Liver (tissue), 9 donors: ENCODE data around the gene FILIP1. TPM values are rescaled to one million over a fixed set of nuclear protein-coding genes. Genes with fewer than 3 reads are reported as not detected.
A peak's percentile ranks its signal among the peaks of the same experiment; 100 is the strongest.

ENCODE experiments used
- DNase-seq: peaks from one replicate; pipeline ENCODE4 v3.0.0-alpha.2; 2017; ENCODE audit warnings: low spot score
- H3K27ac ChIP-seq, 2 donors: one replicate each; pipeline ENCODE4 v1.7.0; 2013; ENCODE audit warnings: inconsistent platforms in 2 of 2, low read length in 2 of 2, control low read depth in 1 of 2, low read depth in 1 of 2, mild to moderate bottlenecking in 1 of 2
- H3K27me3 ChIP-seq, 4 donors: one replicate each; pipeline versions ENCODE4 v1.6.1 to v1.7.0; 2013; ENCODE audit warnings: low read length in 3 of 4, inconsistent platforms in 1 of 4, mild to moderate bottlenecking in 1 of 4, moderate library complexity in 1 of 4; ENCODE audit not compliant: control insufficient read depth in 4 of 4, insufficient read depth in 4 of 4
- H3K36me3 ChIP-seq, 4 donors: one replicate each; pipeline versions ENCODE4 v1.6.1 to v1.7.0; 2013; ENCODE audit warnings: low read length in 3 of 4, mild to moderate bottlenecking in 3 of 4, low read depth in 1 of 4, moderate library complexity in 1 of 4; ENCODE audit not compliant: control insufficient read depth in 4 of 4, insufficient read depth in 3 of 4
- H3K4me1 ChIP-seq, 4 donors: one replicate each; pipeline versions ENCODE4 v1.6.1 to v1.7.0; 2013; ENCODE audit warnings: low read length in 3 of 4, mild to moderate bottlenecking in 3 of 4, moderate library complexity in 1 of 4; ENCODE audit not compliant: control insufficient read depth in 4 of 4, insufficient read depth in 4 of 4
- H3K4me3 ChIP-seq, 3 donors: one replicate each; pipeline versions ENCODE4 v1.6.1 to v1.7.0; 2013; ENCODE audit warnings: low read length in 3 of 3, control low read depth in 1 of 3, low read depth in 1 of 3, mild to moderate bottlenecking in 1 of 3
- H3K9ac ChIP-seq, 2 donors: one replicate each; pipeline ENCODE4 v1.7.0; 2013; ENCODE audit warnings: low read length in 2 of 2, mild to moderate bottlenecking in 2 of 2, moderate library complexity in 2 of 2, control low read depth in 1 of 2, low read depth in 1 of 2
- H3K9me3 ChIP-seq, 4 donors: one replicate each; pipeline versions ENCODE4 v1.6.1 to v1.7.0; 2013; ENCODE audit warnings: low read length in 3 of 4; ENCODE audit not compliant: control insufficient read depth in 4 of 4
- EGR1 ChIP-seq, 2 donors: IDR thresholded peaks; 2 replicates each; pipeline ENCODE4 v1.6.1; 2016 to 2018; ENCODE audit warnings: antibody characterized with exemption in 2 of 2, low read depth in 2 of 2
- FOXA1 ChIP-seq: IDR thresholded peaks from 2 replicates; pipeline ENCODE4 v1.6.1; 2016; ENCODE audit warnings: antibody characterized with exemption
- FOXA2 ChIP-seq: IDR thresholded peaks from 2 replicates; pipeline ENCODE4 v1.6.1; 2016; ENCODE audit warnings: antibody characterized with exemption
- HNF4A ChIP-seq, 2 donors: conservative IDR thresholded peaks; 2 replicates each; pipeline ENCODE4 v1.6.1; 2016; ENCODE audit warnings: antibody characterized with exemption in 2 of 2, mild to moderate bottlenecking in 2 of 2
- NR2F2 ChIP-seq: IDR thresholded peaks from 2 replicates; pipeline ENCODE4 v1.6.1; 2016; ENCODE audit warnings: antibody characterized with exemption
- RAD21 ChIP-seq, 2 donors: IDR thresholded peaks; 2 replicates each; pipeline ENCODE4 v1.6.1; 2016; ENCODE audit warnings: antibody characterized with exemption in 2 of 2, mild to moderate bottlenecking in 2 of 2
- RXRA ChIP-seq, 2 donors: IDR thresholded peaks; 2 replicates each; pipeline ENCODE4 v1.6.1; 2017 to 2018; ENCODE audit warnings: antibody characterized with exemption in 2 of 2, mild to moderate bottlenecking in 1 of 2
- YY1 ChIP-seq: IDR thresholded peaks from 2 replicates; pipeline ENCODE4 v1.6.1; 2016; ENCODE audit warnings: antibody characterized with exemption, mild to moderate bottlenecking
- WGBS: extraction: QIAGEN DNeasy Blood & Tissue Kit; methylation state at CpG from one replicate; pipeline ENCODE4 v1.1.7; 2013; 5-methylcytosine and 5-hydroxymethylcytosine counted together
- polyA plus RNA-seq, 2 donors: library from polyadenylated mRNA; stranded (reverse) in 1 of 2; unstranded in 1 of 2; fragments of 200-250 nt in 1 of 2; fragments of >200 nt in 1 of 2; fragmentation: Nextera tagmentation in 1 of 2; extraction: Ambion mirVana in 1 of 2; gene quantifications; one replicate each; pipeline versions ENCODE4 v1.2.1 to v1.2.3, GENCODE V29; 2013 to 2015
- total RNA-seq, 2 donors: library from RNA; depleted of rRNA; stranded (reverse); fragments of >200 nt; gene quantifications; one replicate each; pipeline ENCODE4 v1.2.3, GENCODE V29; 2014
- TF ChIP-seq, protein P1 (sequence below): fragments of 150-350 bp; IDR thresholded peaks from 2 replicates; pipeline ENCODE4 v1.5.1; 2017; ENCODE audit warnings: improper control_type of control experiment, low read depth, low read length; ENCODE audit not compliant: missing input control
- TF ChIP-seq, protein P2 (sequence below): IDR thresholded peaks from 2 replicates; pipeline ENCODE4 v1.6.1; 2016; ENCODE audit warnings: antibody characterized with exemption, mild to moderate bottlenecking
- TF ChIP-seq, protein P3 (sequence below): IDR thresholded peaks from 2 replicates; pipeline ENCODE4 v1.6.1; 2016; ENCODE audit warnings: antibody characterized with exemption
- donor health status: healthy.
- donor health status: healthy.
- donor health status: healthy.
- donor health status: healthy.
- donor health status: healthy.

The FILIP1 gene
- total and polyA plus RNA-seq, 4 donors: 0.70 to 2.8 (median 1.1) TPM

DNA sequence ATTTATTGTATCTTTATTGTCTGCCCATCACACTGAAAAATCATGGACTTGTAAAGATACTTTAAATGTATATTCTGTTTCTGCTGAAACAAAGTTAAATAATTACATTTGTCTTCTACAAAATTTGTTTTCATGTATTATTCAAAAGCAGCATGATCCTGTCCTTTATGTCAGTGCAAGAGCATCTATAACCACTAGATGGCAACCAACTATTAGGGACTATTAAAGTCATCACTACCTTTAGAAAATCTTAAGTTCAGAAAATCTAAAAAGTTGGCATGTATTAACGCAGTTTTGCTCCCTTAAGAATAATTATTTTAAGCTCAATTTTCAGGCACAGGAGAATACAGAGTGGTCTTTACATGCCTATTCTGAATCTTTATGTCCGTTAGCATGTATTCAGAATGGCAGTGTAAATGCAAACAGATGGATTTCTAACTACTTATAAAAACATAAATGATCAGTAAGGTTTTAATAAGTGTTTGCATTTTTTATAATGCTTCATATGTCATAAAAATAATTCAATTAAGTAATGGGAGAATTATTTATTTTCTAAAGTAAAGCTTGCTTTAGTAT, 226.8 kb downstream of the FILIP1 start:
- Histone ChIP-seq H3K9ac (no peak overlapping the region), H3K4me3 (no peak overlapping the region), H3K9me3 (no peaks in the 10 kb centered on the region), H3K27me3 (no peaks in the 10 kb centered on the region), H3K27ac (no peak overlapping the region), H3K4me1 (peaks cover 0 to 8% (median under 1%) of the 10 kb centered on the region in 4 donors), H3K36me3 (peaks cover 0 to 15% (median 7%) of the 10 kb centered on the region in 4 donors)
- WGBS: 60% methylated on average over 2 of the region's 2 CpGs
- no peak for DNase-seq
- TF ChIP-seq RAD21 (IDR thresholded peaks at IDR 0.05) (peak; percentile 88 to 94), HNF4A (conservative IDR thresholded peaks at IDR 0.05) (no peak)
- TF ChIP-seq, protein P1, sequence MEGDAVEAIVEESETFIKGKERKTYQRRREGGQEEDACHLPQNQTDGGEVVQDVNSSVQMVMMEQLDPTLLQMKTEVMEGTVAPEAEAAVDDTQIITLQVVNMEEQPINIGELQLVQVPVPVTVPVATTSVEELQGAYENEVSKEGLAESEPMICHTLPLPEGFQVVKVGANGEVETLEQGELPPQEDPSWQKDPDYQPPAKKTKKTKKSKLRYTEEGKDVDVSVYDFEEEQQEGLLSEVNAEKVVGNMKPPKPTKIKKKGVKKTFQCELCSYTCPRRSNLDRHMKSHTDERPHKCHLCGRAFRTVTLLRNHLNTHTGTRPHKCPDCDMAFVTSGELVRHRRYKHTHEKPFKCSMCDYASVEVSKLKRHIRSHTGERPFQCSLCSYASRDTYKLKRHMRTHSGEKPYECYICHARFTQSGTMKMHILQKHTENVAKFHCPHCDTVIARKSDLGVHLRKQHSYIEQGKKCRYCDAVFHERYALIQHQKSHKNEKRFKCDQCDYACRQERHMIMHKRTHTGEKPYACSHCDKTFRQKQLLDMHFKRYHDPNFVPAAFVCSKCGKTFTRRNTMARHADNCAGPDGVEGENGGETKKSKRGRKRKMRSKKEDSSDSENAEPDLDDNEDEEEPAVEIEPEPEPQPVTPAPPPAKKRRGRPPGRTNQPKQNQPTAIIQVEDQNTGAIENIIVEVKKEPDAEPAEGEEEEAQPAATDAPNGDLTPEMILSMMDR: peak; percentile 78

DNA sequence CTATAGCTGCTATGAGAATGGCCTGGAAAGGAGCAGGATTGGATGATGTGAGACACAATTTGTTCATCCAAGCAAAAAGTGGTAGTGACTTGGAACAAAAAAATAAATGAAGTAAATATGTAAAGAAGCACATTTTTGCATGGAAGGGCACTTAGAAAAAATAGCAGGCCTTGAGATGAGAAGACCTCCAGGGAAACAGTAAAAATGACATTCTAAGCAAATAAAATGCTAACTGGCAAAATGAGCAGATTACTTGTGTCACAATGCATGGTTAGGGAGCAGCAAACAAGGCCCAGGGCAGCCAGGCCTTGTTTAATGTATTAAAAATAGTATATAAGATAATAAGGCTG, 230.2 kb downstream of the FILIP1 start:
- no peak overlapping the region for H3K4me3 ChIP-seq
- H3K27ac ChIP-seq: no peak overlapping the region
- H3K36me3 ChIP-seq: peaks cover 5 to 38% (median 19%) of the 10 kb centered on the region in 4 donors
- no peak overlapping the region for H3K9ac ChIP-seq
- TF ChIP-seq RAD21 (IDR thresholded peaks at IDR 0.05) (no peak), YY1 (no peak), RXRA (IDR thresholded peaks at IDR 0.05) (no peak), FOXA1 (no peak), HNF4A (conservative IDR thresholded peaks at IDR 0.05) (no peak), FOXA2 (no peak), EGR1 (IDR thresholded peaks at IDR 0.05; ENCODE audit: low read depth in 2 of 2) (no peak), NR2F2 (no peak)
- TF ChIP-seq, protein P2, sequence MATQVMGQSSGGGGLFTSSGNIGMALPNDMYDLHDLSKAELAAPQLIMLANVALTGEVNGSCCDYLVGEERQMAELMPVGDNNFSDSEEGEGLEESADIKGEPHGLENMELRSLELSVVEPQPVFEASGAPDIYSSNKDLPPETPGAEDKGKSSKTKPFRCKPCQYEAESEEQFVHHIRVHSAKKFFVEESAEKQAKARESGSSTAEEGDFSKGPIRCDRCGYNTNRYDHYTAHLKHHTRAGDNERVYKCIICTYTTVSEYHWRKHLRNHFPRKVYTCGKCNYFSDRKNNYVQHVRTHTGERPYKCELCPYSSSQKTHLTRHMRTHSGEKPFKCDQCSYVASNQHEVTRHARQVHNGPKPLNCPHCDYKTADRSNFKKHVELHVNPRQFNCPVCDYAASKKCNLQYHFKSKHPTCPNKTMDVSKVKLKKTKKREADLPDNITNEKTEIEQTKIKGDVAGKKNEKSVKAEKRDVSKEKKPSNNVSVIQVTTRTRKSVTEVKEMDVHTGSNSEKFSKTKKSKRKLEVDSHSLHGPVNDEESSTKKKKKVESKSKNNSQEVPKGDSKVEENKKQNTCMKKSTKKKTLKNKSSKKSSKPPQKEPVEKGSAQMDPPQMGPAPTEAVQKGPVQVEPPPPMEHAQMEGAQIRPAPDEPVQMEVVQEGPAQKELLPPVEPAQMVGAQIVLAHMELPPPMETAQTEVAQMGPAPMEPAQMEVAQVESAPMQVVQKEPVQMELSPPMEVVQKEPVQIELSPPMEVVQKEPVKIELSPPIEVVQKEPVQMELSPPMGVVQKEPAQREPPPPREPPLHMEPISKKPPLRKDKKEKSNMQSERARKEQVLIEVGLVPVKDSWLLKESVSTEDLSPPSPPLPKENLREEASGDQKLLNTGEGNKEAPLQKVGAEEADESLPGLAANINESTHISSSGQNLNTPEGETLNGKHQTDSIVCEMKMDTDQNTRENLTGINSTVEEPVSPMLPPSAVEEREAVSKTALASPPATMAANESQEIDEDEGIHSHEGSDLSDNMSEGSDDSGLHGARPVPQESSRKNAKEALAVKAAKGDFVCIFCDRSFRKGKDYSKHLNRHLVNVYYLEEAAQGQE: no peak
- TF ChIP-seq, protein P3, sequence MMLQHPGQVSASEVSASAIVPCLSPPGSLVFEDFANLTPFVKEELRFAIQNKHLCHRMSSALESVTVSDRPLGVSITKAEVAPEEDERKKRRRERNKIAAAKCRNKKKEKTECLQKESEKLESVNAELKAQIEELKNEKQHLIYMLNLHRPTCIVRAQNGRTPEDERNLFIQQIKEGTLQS: no peak
- H3K4me1 ChIP-seq: peaks cover 0 to 6% (median under 1%) of the 10 kb centered on the region in 4 donors
- no peak for DNase-seq
- H3K27me3 ChIP-seq: no peaks in the 10 kb centered on the region
- H3K9me3 ChIP-seq: no peaks in the 10 kb centered on the region

GRCh38 chr6:75262716-75263400, 230.7 kb downstream of the FILIP1 start:
- no peak for DNase-seq
- Histone ChIP-seq H3K36me3 (peaks cover 5 to 41% (median 20%) of the 10 kb centered on the region in 4 donors), H3K27ac (no peak overlapping the region), H3K9me3 (no peaks in the 10 kb centered on the region), H3K4me3 (no peak overlapping the region), H3K4me1 (peaks cover 0 to 6% (median under 1%) of the 10 kb centered on the region in 4 donors), H3K27me3 (no peaks in the 10 kb centered on the region), H3K9ac (no peak overlapping the region)
- no peak for TF ChIP-seq FOXA2
- WGBS: 93% methylated on average over 4 of the region's 4 CpGs
